IPS-NIHi7 (cell line): ENCODE data around the gene RNH1.

Source experiments
- DNase-seq: peaks from one replicate; pipeline ENCODE4 v3.0.0; 2012; ENCODE audit warnings: mixed read lengths; ENCODE audit errors: extremely low spot score

RNH1 gene

GRCh38 chr11:499201-500076 is 7.6 kb downstream of the RNH1 start:
- DNase-seq = no peak

GRCh38 chr11:498297-499181 is 8.5 kb downstream of the RNH1 start:
- DNase-seq = no peak

- DNase-seq = no peak
Observed at GRCh38 chr11:497565-498296, 9.3 kb downstream of the RNH1 start.

GRCh38 chr11:496834-497564 is 10.0 kb downstream of the RNH1 start:
- DNase-seq = no peak

- no peak for DNase-seq
Observed at GRCh38 chr11:495537-495931, 11.5 kb downstream of the RNH1 start.

- DNase-seq = no peak
Observed at GRCh38 chr11:494761-495536, 12.1 kb downstream of the RNH1 start.

GRCh38 chr11:492427-493226 is 14.4 kb downstream of the RNH1 start:
- no peak for DNase-seq

- DNase-seq = no peak
Observed at GRCh38 chr11:491358-491757, 15.7 kb downstream of the RNH1 start.

- no peak for DNase-seq
Observed at GRCh38 chr11:490930-491260, 16.1 kb downstream of the RNH1 start.

GRCh38 chr11:490186-490929 is 16.7 kb downstream of the RNH1 start:
- no peak for DNase-seq

- DNase-seq = no peak
Observed at GRCh38 chr11:489610-490185, 17.3 kb downstream of the RNH1 start.

- no peak for DNase-seq
Observed at GRCh38 chr11:488992-489391, 18.1 kb downstream of the RNH1 start.

- DNase-seq = no peak
Observed at GRCh38 chr11:488579-488978, 18.5 kb downstream of the RNH1 start.

GRCh38 chr11:488062-488461 is 19.0 kb downstream of the RNH1 start:
- DNase-seq = no peak

- DNase-seq = no peak
Observed at GRCh38 chr11:487571-488021, 19.4 kb downstream of the RNH1 start.

GRCh38 chr11:486189-486588 is 20.9 kb downstream of the RNH1 start:
- DNase-seq = no peak

- no peak for DNase-seq
Observed at GRCh38 chr11:484616-485015, 22.4 kb downstream of the RNH1 start.

- DNase-seq = no peak
Observed at GRCh38 chr11:479311-479710, 27.7 kb downstream of the RNH1 start.
